ENCODE results near the gene SEMA5A.

GRCh38 chr5:9431151-9431495 lies 114.8 kb downstream of the SEMA5A start:
- TF ChIP-seq, protein P1, sequence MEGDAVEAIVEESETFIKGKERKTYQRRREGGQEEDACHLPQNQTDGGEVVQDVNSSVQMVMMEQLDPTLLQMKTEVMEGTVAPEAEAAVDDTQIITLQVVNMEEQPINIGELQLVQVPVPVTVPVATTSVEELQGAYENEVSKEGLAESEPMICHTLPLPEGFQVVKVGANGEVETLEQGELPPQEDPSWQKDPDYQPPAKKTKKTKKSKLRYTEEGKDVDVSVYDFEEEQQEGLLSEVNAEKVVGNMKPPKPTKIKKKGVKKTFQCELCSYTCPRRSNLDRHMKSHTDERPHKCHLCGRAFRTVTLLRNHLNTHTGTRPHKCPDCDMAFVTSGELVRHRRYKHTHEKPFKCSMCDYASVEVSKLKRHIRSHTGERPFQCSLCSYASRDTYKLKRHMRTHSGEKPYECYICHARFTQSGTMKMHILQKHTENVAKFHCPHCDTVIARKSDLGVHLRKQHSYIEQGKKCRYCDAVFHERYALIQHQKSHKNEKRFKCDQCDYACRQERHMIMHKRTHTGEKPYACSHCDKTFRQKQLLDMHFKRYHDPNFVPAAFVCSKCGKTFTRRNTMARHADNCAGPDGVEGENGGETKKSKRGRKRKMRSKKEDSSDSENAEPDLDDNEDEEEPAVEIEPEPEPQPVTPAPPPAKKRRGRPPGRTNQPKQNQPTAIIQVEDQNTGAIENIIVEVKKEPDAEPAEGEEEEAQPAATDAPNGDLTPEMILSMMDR (IDR thresholded peaks at IDR 0.05) = no peak
- TF ChIP-seq POLR2A (IDR thresholded peaks at IDR 0.05) (no peak), POLR2AphosphoS5 (IDR thresholded peaks at IDR 0.05; ENCODE audit: insufficient read depth in 1 of 2, low read depth in 1 of 2) (no peak)
